Loucy (cell line): ENCODE measurements around the gene PYGB.
"Not testable (repeated sequence)": the region's sequence is repeated elsewhere in the genome, so short reads cannot be mapped to it uniquely, and the experiment has no call there.

Experiments used
- H2AFZ ChIP-seq: fragments of 200-600 bp; sonication (generic); 2 replicates; pipeline ENCODE4 v1.6.0; 2016; ENCODE audit warnings: antibody characterized with exemption, mild to moderate bottlenecking, low read length, moderate library complexity
- H3F3A ChIP-seq: fragments of 200-600 bp; 2 replicates; pipeline ENCODE4 v1.6.0; 2016; ENCODE audit warnings: antibody characterized with exemption, low read depth, mild to moderate bottlenecking
- H3K27me3 ChIP-seq: fragments of 200-600 bp; sonication (generic); 2 replicates; pipeline ENCODE4 v1.6.1; 2014; ENCODE audit warnings: low read length, mild to moderate bottlenecking; ENCODE audit not compliant: insufficient read depth, poor library complexity, severe bottlenecking
- H3K36me3 ChIP-seq: fragments of 200-600 bp; sonication (generic); 2 replicates; pipeline ENCODE4 v1.6.1; 2016; ENCODE audit warnings: low read length; ENCODE audit not compliant: insufficient read depth
- H3K4me1 ChIP-seq: fragments of 200-600 bp; sonication (generic); 2 replicates; pipeline ENCODE4 v1.5.1; 2014; ENCODE audit warnings: low read length, mild to moderate bottlenecking; ENCODE audit not compliant: insufficient read depth, poor library complexity, severe bottlenecking
- H3K4me2 ChIP-seq: fragments of 200-600 bp; sonication (generic); 2 replicates; pipeline ENCODE4 v1.6.0; 2014; ENCODE audit warnings: antibody characterized with exemption, low read length, low read depth, mild to moderate bottlenecking; ENCODE audit not compliant: poor library complexity, severe bottlenecking
- H3K4me3 ChIP-seq: fragments of 200-600 bp; sonication (generic); 2 replicates; pipeline ENCODE4 v1.5.1; 2014; ENCODE audit warnings: low read length, mild to moderate bottlenecking, mixed read lengths; ENCODE audit not compliant: poor library complexity, severe bottlenecking
- H3K79me2 ChIP-seq: fragments of 200-600 bp; sonication (generic); 2 replicates; pipeline ENCODE4 v1.6.1; 2014; ENCODE audit warnings: low read length; ENCODE audit not compliant: insufficient read depth
- H3K9ac ChIP-seq: fragments of 200-600 bp; sonication (generic); 2 replicates; pipeline ENCODE4 v1.6.0; 2014; ENCODE audit warnings: mild to moderate bottlenecking, low read depth, low read length, moderate library complexity; ENCODE audit not compliant: poor library complexity, severe bottlenecking
- H3K9me2 ChIP-seq: fragments of 200-600 bp; sonication (generic); replicated peaks from 2 replicates; pipeline ENCODE4 v1.6.1; 2016; ENCODE audit warnings: low read depth, low read length, mixed read lengths
- H3K9me3 ChIP-seq: fragments of 200-600 bp; sonication (generic); 2 replicates; pipeline ENCODE4 v1.6.1; 2014; ENCODE audit warnings: mild to moderate bottlenecking, antibody characterized with exemption, low read length, low read depth; ENCODE audit not compliant: insufficient read depth
- H4K20me1 ChIP-seq: fragments of 200-600 bp; sonication (generic); 2 replicates; pipeline ENCODE4 v1.6.0; 2014; ENCODE audit warnings: antibody characterized with exemption, low read length, mild to moderate bottlenecking; ENCODE audit not compliant: insufficient read depth, poor library complexity, severe bottlenecking
- EZH2phosphoT487 ChIP-seq: fragments of 200-600 bp; IDR thresholded peaks from 2 replicates; pipeline ENCODE4 v1.6.1; 2018; ENCODE audit warnings: antibody characterized with exemption, mild to moderate bottlenecking, moderate library complexity, borderline replicate concordance
- TF ChIP-seq, protein P1 (sequence below): fragments of 200-600 bp; sonication (generic); conservative IDR thresholded peaks from 2 replicates; pipeline ENCODE4 v1.5.1; 2014; ENCODE audit warnings: mild to moderate bottlenecking, antibody characterized with exemption, low read length

Gene PYGB

DNA sequence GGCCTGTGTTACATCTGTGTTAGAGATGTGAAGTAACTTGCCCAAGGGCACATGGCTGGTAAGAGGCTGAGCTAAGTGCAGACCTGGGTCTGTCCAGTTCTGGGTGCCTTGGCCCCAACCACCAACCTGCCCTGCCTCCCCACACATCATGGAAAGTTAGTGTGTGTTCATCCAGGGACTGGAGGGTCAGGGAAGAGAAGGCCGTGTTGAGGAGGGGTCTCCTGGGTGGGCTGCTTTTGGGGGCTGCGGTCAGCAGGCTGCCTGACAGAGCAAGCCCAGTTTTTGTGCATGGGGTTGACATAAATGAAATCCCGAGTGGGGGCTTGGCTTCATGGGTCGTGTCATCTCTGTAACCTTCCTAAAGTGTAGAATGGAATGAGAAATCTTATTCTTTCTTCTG, 10.9 kb downstream of the PYGB start:
- H3K9me3 ChIP-seq = no peaks in the 10 kb centered on the region
- H3K4me1 ChIP-seq = peaks cover 31% of the 10 kb centered on the region
- H3K27me3 ChIP-seq = no peaks in the 10 kb centered on the region
- no peaks in the 10 kb centered on the region for H3K9me2 ChIP-seq
- peaks cover 37% of the 10 kb centered on the region; the same call in 1 of the 2 replicates for H3K79me2 ChIP-seq
- no peak overlapping the region for H3K4me3 ChIP-seq
- peaks cover 18% of the 10 kb centered on the region; the same call in 1 of the 2 replicates for H3K36me3 ChIP-seq
- peaks cover 6% of the 10 kb centered on the region for H4K20me1 ChIP-seq
- no peak overlapping the region for H3K9ac ChIP-seq
- TF ChIP-seq EZH2phosphoT487 = no peak
- H3F3A ChIP-seq = no peaks in the 10 kb centered on the region
- H2AFZ ChIP-seq = no peak overlapping the region
- H3K4me2 ChIP-seq = no peak overlapping the region

DNA sequence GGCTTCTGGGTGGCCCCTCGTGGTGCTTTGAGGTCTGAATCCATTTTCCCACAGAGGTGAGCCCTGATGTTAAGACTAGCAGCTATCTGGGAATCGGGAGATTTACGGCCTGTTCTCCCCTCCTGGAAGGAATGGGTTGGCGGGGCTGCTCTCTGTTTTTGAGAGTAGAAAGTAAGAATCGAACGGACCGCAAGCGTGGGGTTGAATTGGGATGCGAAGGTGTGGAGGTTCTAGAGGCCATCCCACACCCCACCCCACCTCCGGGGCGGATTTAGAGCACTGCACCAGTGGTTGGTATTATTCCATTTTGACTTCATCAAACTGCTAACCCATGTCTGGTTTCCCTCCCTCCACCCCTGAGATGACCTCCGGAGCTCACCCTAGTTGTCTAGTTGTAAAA, 11.5 kb downstream of the PYGB start:
- H3K4me1 ChIP-seq = peaks cover 31% of the 10 kb centered on the region

DNA sequence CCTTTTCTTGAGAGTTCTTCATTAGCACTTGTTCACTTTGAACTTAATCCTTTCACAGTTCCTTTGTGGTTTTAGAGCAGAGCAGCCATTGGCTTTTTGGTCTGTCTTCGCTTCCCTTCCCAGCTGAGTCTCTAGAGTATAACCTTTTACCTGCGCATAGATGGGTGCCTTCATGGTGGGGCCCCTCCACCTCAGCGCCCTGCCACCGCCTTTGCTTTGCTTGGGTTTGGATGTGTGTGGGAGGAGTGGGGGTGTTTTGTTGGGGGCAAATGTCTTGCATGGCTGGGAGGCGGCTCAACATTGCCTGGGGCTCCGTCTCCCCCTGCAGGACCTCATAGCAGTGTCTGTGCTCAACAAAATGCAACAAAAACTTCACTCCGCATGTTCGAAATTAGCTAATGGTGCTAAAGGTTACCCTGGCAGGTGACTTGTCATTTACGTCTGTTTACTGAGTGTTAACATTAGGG, 11.9 kb downstream of the PYGB start:
- H3K9me2 ChIP-seq = no peaks in the 10 kb centered on the region
- H2AFZ ChIP-seq = no peak overlapping the region
- H3K4me2 ChIP-seq = no peak overlapping the region
- H3K4me1 ChIP-seq = peaks cover 31% of the 10 kb centered on the region
- no peak for TF ChIP-seq EZH2phosphoT487
- TF ChIP-seq, protein P1, sequence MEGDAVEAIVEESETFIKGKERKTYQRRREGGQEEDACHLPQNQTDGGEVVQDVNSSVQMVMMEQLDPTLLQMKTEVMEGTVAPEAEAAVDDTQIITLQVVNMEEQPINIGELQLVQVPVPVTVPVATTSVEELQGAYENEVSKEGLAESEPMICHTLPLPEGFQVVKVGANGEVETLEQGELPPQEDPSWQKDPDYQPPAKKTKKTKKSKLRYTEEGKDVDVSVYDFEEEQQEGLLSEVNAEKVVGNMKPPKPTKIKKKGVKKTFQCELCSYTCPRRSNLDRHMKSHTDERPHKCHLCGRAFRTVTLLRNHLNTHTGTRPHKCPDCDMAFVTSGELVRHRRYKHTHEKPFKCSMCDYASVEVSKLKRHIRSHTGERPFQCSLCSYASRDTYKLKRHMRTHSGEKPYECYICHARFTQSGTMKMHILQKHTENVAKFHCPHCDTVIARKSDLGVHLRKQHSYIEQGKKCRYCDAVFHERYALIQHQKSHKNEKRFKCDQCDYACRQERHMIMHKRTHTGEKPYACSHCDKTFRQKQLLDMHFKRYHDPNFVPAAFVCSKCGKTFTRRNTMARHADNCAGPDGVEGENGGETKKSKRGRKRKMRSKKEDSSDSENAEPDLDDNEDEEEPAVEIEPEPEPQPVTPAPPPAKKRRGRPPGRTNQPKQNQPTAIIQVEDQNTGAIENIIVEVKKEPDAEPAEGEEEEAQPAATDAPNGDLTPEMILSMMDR = peak; percentile 14; the same call in 1 of the 2 replicates
- peaks cover 31% of the 10 kb centered on the region; the same call in 1 of the 2 replicates for H3K79me2 ChIP-seq
- H3F3A ChIP-seq = no peaks in the 10 kb centered on the region
- no peaks in the 10 kb centered on the region for H3K27me3 ChIP-seq
- peaks cover 6% of the 10 kb centered on the region for H4K20me1 ChIP-seq
- H3K9ac ChIP-seq = no peak overlapping the region
- no peak overlapping the region for H3K4me3 ChIP-seq
- peaks cover 18% of the 10 kb centered on the region; the same call in 1 of the 2 replicates for H3K36me3 ChIP-seq
- no peaks in the 10 kb centered on the region for H3K9me3 ChIP-seq

More for the DNA sequence above, 11.5 kb downstream of the PYGB start:
- Histone ChIP-seq H3K4me2 (no peak overlapping the region), H3F3A (no peaks in the 10 kb centered on the region), H4K20me1 (peaks cover 6% of the 10 kb centered on the region), H2AFZ (no peak overlapping the region), H3K9ac (no peak overlapping the region), H3K9me2 (no peaks in the 10 kb centered on the region), H3K27me3 (no peaks in the 10 kb centered on the region), H3K9me3 (no peaks in the 10 kb centered on the region), H3K79me2 (peaks cover 36% of the 10 kb centered on the region; the same call in 1 of the 2 replicates), H3K4me3 (no peak overlapping the region), H3K36me3 (peaks cover 18% of the 10 kb centered on the region; the same call in 1 of the 2 replicates)
- no peak for TF ChIP-seq EZH2phosphoT487
- TF ChIP-seq, protein P1 = no peak

DNA sequence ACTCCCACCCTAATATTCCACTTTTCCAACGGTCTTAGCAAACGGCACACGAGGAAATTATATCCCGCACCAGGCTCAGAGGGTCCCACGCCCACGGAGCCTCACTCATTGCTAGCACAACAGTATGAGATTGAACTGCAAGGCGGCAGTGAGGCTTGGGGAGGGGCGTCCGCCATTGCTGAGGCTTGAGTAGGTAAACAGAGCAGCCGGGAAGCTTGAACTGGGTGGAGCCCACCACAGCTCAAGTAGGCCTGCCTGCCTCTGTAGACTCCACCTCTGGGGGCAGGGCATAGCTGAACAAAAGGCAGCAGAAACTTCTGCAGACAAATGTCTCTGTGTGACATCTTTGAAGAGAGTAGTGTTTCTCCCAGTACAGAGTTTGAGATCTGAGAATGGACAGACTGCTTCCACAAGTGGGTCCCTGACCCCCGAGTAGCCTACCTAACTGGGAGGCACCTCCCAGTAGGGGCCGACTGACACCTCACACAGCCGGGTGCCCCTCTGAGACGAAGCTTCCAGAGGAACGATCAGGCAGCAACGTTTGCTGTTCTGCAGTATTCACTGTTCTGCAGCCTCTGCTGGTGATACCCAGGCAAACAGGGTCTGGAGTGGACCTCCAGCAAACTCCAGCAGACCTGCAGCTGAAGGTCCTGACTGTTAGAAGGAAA, 13.0 kb downstream of the PYGB start:
- H3K27me3 ChIP-seq, H3K4me3 ChIP-seq, H3K4me2 ChIP-seq, H4K20me1 ChIP-seq, H3K9me2 ChIP-seq, H2AFZ ChIP-seq, H3K9me3 ChIP-seq, H3F3A ChIP-seq, H3K9ac ChIP-seq: not testable (repeated sequence)
- Histone ChIP-seq H3K79me2 (peaks cover 24% of the 10 kb centered on the region; the same call in 1 of the 2 replicates), H3K4me1 (peaks cover 31% of the 10 kb centered on the region), H3K36me3 (peaks cover 18% of the 10 kb centered on the region; the same call in 1 of the 2 replicates)
